Neural progenitor cell (in vitro differentiated cells): ENCODE measurements around the gene VEPH1.

Experiments used
- EZH2 ChIP-seq: fragments of 200-600 bp; sonication (generic); IDR thresholded peaks from 2 replicates; pipeline ENCODE4 v1.6.1; 2017; ENCODE audit warnings: antibody characterized with exemption, mild to moderate bottlenecking, moderate library complexity
- EZH2phosphoT487 ChIP-seq: fragments of 200-600 bp; sonication (generic); IDR thresholded peaks from 2 replicates; pipeline ENCODE4 v1.6.1; 2017; ENCODE audit warnings: antibody characterized with exemption
- TF ChIP-seq, protein P1 (sequence below): fragments of 200-600 bp; sonication (generic); IDR thresholded peaks from 2 replicates; pipeline ENCODE4 v1.5.1; 2017; ENCODE audit warnings: antibody characterized with exemption, mild to moderate bottlenecking

DNA sequence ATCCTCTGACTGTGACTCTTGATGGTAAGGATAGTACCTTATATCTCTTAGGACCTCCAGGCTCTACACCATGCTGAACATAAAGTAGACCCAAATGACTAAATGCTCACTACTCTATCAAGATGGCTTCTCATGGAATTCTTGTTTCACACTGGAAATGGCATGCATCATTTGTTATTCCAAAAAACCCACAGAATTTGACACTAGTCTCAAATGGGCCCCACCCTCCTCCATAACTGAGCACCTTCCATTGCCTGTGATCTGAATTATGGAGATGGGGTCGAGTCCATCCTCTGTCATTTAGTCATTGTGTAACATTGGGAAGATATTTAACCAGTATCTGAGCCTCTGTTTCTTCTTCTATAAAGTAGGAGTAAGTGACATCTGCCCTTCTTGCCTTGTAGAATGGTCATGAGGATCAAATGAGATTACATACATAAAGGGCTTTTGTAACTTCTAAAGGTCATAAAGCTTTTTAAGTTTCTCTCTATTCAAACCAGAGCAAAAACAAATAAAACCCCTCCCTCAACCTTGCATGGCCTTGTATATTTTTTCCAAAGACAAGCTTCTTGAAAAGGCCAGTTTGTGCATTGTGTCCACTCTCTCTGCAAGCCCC is 123.6 kb downstream of the VEPH1 start:
- TF ChIP-seq, protein P1, sequence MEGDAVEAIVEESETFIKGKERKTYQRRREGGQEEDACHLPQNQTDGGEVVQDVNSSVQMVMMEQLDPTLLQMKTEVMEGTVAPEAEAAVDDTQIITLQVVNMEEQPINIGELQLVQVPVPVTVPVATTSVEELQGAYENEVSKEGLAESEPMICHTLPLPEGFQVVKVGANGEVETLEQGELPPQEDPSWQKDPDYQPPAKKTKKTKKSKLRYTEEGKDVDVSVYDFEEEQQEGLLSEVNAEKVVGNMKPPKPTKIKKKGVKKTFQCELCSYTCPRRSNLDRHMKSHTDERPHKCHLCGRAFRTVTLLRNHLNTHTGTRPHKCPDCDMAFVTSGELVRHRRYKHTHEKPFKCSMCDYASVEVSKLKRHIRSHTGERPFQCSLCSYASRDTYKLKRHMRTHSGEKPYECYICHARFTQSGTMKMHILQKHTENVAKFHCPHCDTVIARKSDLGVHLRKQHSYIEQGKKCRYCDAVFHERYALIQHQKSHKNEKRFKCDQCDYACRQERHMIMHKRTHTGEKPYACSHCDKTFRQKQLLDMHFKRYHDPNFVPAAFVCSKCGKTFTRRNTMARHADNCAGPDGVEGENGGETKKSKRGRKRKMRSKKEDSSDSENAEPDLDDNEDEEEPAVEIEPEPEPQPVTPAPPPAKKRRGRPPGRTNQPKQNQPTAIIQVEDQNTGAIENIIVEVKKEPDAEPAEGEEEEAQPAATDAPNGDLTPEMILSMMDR, result no peak
- TF ChIP-seq EZH2phosphoT487 (no peak), EZH2 (no peak)
